NCI-H748 (cell line): ENCODE measurements around the gene RNF224.
A peak's percentile ranks its signal among the peaks of the same experiment; 100 is the strongest.

Experiments
- DNase-seq: peaks from one replicate; lab custom pipeline; 2025; ENCODE audit not compliant: unreplicated experiment; lab: John Stamatoyannopoulos, UW

Gene RNF224

DNA sequence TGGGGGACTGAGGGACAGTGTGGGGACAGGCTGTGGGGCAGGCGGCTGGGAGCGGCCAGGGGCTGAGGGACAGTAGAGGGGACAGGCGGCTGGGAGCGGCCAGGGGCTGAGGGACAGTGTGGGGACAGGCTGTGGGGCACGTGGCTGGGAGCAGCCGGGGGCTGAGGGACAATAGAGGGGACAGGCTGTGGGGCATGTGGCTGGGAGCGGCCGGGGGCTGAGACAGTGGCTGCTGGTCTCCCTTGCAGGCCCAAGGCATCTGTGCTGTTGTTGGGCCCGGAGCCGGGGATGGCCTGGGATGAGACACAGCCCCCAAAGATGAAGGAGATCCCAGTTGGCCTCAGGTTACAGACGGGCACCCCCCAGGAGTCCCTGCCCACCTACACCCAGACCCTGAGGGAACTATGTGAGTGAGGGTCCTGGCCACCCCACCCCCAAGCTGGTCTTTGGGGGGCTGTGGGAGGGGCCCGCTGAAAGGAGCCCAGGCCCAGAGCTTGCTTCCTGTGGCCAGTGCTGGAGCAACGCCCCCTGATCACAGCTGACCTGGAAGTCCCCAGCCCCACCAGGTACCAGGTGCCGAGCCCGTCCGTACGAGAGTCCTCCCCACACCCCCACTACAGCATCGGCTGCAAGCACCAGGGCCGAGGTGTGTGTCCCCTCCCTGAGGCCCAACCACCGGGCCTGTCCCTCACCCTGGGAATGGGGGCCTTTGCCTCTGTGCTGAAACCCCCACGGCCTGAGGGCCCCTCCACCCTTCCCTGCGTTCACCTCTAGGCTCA, 24.4 kb downstream of the RNF224 start:
- no peak for DNase-seq

GRCh38 chr9:137252555-137253506, 25.5 kb downstream of the RNF224 start:
- DNase-seq, result peak; percentile 46

GRCh38 chr9:137253717-137254623, 26.7 kb downstream of the RNF224 start:
- DNase-seq, result no peak

GRCh38 chr9:137254624-137255447, 27.5 kb downstream of the RNF224 start, which contains the start of gene NELFB:
NELFB (plus strand) TSS chr9:137255327.
- peak; percentile 89 for DNase-seq

GRCh38 chr9:137255448-137256114, 28.3 kb downstream of the RNF224 start:
- peak; percentile 77 for DNase-seq

DNA sequence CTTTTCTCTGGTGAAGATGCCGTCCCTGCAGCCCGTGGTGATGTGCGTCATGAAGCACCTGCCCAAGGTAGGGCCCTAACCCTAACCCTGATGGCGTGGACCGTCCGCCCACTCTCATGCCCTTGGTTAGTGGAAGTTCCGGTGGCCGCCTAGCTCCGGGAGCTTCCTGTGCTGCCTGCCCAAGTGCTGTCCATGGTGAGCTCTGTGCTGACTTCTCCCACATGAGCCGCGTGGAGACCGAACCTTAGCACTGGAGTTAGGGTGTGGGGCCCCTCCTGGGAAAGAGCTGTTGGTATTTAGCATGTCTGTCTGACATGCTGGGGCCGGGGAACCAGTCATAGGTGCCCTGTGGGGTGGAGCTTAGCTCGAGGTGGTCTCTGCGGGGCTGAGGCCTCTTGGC, 29.1 kb downstream of the RNF224 start:
- DNase-seq, result no peak

DNA sequence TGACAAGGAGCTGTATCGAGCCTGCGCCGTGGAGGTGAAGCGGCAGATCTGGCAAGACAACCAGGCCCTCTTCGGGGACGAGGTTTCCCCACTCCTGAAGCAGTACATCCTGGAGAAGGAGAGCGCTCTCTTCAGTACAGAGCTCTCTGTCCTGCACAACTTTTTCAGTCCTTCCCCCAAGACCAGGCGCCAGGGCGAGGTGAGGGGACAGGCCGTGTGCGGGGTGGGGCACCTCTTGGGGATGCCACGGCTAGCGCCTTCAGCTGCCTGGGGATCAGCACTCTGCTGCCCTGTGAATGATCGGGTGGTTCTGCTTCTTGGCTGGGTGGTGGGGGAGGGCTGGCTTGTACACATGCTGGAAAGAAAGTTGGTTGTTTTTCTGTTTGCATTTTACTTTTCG, 29.6 kb downstream of the RNF224 start:
- DNase-seq, result no peak

GRCh38 chr9:137262173-137262908, 35.0 kb downstream of the RNF224 start:
- peak; percentile 35 for DNase-seq

- no peak for DNase-seq
Measured at GRCh38 chr9:137262909-137263285, 35.6 kb downstream of the RNF224 start.

- DNase-seq, result no peak
Measured at GRCh38 chr9:137263506-137263905, 36.2 kb downstream of the RNF224 start.

- DNase-seq, result no peak
Measured at GRCh38 chr9:137264067-137264466, 36.8 kb downstream of the RNF224 start.

- DNase-seq, result no peak
Measured at GRCh38 chr9:137265496-137266161, 38.3 kb downstream of the RNF224 start.

- no peak for DNase-seq
Measured at GRCh38 chr9:137266162-137266527, 38.8 kb downstream of the RNF224 start.

- no peak for DNase-seq
Measured at GRCh38 chr9:137266585-137267453, 39.5 kb downstream of the RNF224 start.

DNA sequence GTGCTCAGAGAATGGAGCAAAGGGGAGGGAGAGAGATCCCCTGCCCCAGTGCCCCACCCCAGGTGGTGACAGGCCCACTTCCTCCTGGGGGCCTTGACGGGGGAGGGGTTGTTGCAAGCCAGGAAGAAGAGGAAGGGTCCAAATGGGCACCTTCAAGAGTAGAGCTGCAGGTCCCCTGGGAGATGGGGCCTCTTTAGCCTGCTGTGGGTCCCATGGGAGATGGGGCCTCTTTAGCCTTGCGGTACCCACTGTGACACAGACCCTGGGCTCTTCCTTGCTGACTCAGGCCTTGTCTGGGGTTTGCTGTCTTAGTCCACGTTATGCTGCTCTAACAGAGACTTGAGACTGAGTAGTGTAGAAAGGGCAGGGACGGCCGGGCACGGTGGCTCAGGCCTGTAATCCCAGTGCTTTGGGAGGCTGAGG, 40.6 kb downstream of the RNF224 start:
- DNase-seq, result no peak

DNA sequence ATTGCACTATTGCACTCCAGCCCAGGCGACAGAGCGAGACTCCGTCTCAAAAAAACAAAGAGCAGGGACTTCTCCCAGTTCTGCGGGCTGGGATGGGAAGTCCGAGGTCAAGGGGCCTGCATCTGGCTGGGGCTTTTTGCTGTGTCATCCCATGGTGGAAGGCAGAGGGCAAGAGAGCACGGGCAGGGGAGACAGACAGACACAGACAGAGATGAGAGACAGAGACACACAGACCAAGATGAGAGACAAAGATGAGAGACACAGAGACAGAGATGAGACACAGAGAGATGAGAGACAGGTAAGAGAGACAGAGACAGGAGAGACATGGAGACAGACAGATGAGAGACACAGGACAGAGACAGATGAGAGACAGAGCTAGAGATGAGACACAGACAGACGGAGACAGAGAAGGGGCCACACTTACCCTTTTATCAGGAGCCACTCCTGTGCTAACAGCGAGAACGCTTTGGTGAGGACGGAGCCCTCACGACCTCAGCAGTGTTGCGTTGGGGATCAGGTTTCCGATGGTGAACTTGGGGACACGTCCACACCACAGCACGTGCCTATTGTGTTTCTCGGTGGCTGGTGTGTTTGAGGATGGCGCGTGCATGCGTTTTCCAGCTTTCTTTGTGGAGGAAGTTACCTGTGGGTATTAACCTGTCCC, 41.4 kb downstream of the RNF224 start:
- DNase-seq, result no peak

GRCh38 chr9:137269231-137269772, 42.0 kb downstream of the RNF224 start:
- DNase-seq, result no peak
